A549 (cell line): ENCODE data around the gene LCN12.

Experiments used
- CTCF ChIP-seq: fragments of >200 bp; sonication (Bioruptor Twin); formaldehyde crosslinking; IDR thresholded peaks from 3 replicates; pipeline ENCODE4 v1.5.1; 2016
- MAX ChIP-seq: IDR thresholded peaks from 2 replicates; pipeline ENCODE4 v1.6.1; 2012
- POLR2A ChIP-seq: IDR thresholded peaks from 2 replicates; pipeline ENCODE4 v1.6.1; 2012; ENCODE audit warnings: mild to moderate bottlenecking, low read length
- REST ChIP-seq: fragments of 200-600 bp; sonication (generic); IDR thresholded peaks from 2 replicates; pipeline ENCODE4 v1.6.1; 2016; ENCODE audit warnings: antibody characterized with exemption, mild to moderate bottlenecking, moderate library complexity

DNA sequence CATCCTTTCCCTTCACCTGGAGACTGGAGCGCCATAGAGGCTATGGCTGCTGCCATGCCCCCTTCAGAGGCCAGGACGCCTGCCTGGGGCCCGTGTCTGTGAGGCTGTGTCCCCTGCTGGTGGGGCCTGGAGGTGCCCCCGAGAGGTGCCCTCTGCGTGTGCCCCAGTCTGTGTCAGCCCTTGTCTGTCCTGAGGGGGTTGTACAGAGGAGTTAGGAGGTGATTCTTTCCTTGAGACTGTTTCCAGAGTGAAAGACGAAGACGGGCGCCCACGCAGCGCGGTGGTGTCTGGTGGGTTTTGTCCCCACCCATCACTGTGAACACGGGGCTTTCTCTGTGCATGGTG is 41.2 kb upstream of the LCN12 start:
- no peak for TF ChIP-seq CTCF
- TF ChIP-seq MAX: no peak
- no peak for TF ChIP-seq POLR2A
- no peak for TF ChIP-seq REST
